ENCODE data around the gene SORCS2.

The SORCS2 gene

GRCh38 chr4:7480423-7480822, 288.1 kb downstream of the SORCS2 start:
- TF ChIP-seq CTCF (IDR thresholded peaks at IDR 0.05; ENCODE audit: control extremely low read depth, extremely low read depth, low read depth, missing control alignments) = no peak
- no peak for DNase-seq (ENCODE audit: extremely low spot score)
- POLR2A ChIA-PET = no interaction called here
- CTCF ChIA-PET = no interaction called here

- no peak for TF ChIP-seq CTCF (IDR thresholded peaks at IDR 0.05; ENCODE audit: control extremely low read depth, extremely low read depth, low read depth, missing control alignments)
- ChIA-PET POLR2A (no interaction called here), CTCF (no interaction called here)
- no peak for DNase-seq (ENCODE audit: extremely low spot score)
These were observed 288.9 kb downstream of the SORCS2 start for GRCh38 chr4:7481227-7481626.

GRCh38 chr4:7485096-7485495, 292.8 kb downstream of the SORCS2 start:
- POLR2A ChIA-PET = no interaction called here
- no peak for TF ChIP-seq CTCF (IDR thresholded peaks at IDR 0.05; ENCODE audit: control extremely low read depth, extremely low read depth, low read depth, missing control alignments)
- CTCF ChIA-PET = interaction anchor here (1.0 kb wide), 1 partner anchor 11 kb away, joined by 3 read pairs; no protein-coding TSS in a partner anchor
- DNase-seq (ENCODE audit: extremely low spot score) = no peak

GRCh38 chr4:7486101-7486500, 293.8 kb downstream of the SORCS2 start:
- DNase-seq (ENCODE audit: extremely low spot score) = no peak
- CTCF ChIA-PET = interaction anchor here (1.3 kb wide), 1 partner anchor 10 kb away, joined by 3 read pairs; no protein-coding TSS in a partner anchor
- POLR2A ChIA-PET = no interaction called here
- TF ChIP-seq CTCF (IDR thresholded peaks at IDR 0.05; ENCODE audit: control extremely low read depth, extremely low read depth, low read depth, missing control alignments) = no peak

- ChIA-PET POLR2A (no interaction called here), CTCF (interaction anchor here (1.3 kb wide), 1 partner anchor 9 kb away, joined by 3 read pairs; no protein-coding TSS in a partner anchor)
- DNase-seq (ENCODE audit: extremely low spot score) = no peak
- no peak for TF ChIP-seq CTCF (IDR thresholded peaks at IDR 0.05; ENCODE audit: control extremely low read depth, extremely low read depth, low read depth, missing control alignments)
These were observed 295.2 kb downstream of the SORCS2 start for GRCh38 chr4:7487502-7487901.

DNA sequence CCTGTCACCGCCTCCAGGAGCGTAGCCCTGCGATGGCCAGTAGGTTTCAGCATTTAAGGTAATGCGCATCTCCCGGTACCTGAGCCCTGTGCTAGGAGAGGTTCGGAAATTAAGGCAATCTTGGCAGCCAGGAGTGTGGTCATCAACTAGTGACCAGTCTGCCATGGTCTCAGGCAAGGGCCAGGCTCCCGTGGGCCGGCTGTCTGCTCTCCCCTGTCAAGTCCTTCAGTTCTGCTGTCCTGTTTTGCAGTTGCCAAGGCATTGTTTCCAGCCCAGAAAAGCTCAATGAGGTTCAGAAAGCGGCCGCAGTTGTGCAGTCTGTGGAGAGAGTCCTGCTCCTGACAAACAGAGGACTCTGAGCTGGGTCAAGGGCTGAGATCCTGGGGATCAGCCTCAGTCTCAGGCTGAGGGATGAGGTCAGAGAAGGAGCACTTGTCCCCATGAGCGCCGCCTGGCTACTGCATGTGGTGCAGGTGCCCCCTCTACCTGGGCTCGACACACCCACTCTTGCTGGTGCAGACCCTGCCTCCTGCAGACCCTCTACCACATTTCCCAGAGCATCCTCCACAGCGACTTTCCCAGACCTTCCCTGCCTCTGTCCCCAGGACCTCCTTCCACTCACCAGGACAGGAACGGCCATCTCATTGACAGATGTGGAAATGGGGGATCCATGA, 295.8 kb downstream of the SORCS2 start:
- TF ChIP-seq CTCF (IDR thresholded peaks at IDR 0.05; ENCODE audit: control extremely low read depth, extremely low read depth, low read depth, missing control alignments) = no peak
- CTCF ChIA-PET = no interaction called here
- DNase-seq (ENCODE audit: extremely low spot score) = no peak
- POLR2A ChIA-PET = no interaction called here

Measured in GM10248 (cell line).